GM18951 (cell line): ENCODE results near the gene ADGRG6.

ENCODE experiments used
- POLR2A ChIP-seq: IDR thresholded peaks from 4 replicates; pipeline ENCODE4 v1.6.1; 2011; ENCODE audit warnings: mild to moderate bottlenecking; ENCODE audit not compliant: insufficient read length, insufficient read depth; ENCODE audit errors: extremely low read depth
- in situ Hi-C: fragments of 300-500 bp; cut with MboI; formaldehyde crosslinking; loops from one replicate; pipeline ENCODE4 v1.12.0; 2022; ENCODE audit warnings: low sequenced_read_pairs, mixed read lengths, inconsistent platforms; ENCODE audit not compliant: unreplicated experiment

ADGRG6 gene

GRCh38 chr6:142455957-142456589, 154.3 kb downstream of the ADGRG6 start:
- in situ Hi-C loops, result loop anchor here (25.0 kb wide), 1 partner anchor 1556 kb away; the partner anchor contains the start of gene PLAGL1

GRCh38 chr6:142457638-142458406, 156.0 kb downstream of the ADGRG6 start:
- TF ChIP-seq POLR2A, result no peak
- in situ Hi-C loops, result loop anchor here (25.0 kb wide), 1 partner anchor 1554 kb away; the partner anchor contains the start of gene PLAGL1

More at GRCh38 chr6:142455957-142456589, 154.3 kb downstream of the ADGRG6 start:
- TF ChIP-seq POLR2A, result no peak

GRCh38 chr6:142458836-142459235, 157.0 kb downstream of the ADGRG6 start:
- TF ChIP-seq POLR2A, result no peak
- in situ Hi-C loops, result loop anchor here (25.0 kb wide), 1 partner anchor 1553 kb away; the partner anchor contains the start of gene PLAGL1

- no peak for TF ChIP-seq POLR2A
- in situ Hi-C loops, result loop anchor here (25.0 kb wide), 1 partner anchor 1553 kb away; the partner anchor contains the start of gene PLAGL1
These were observed 157.5 kb downstream of the ADGRG6 start for GRCh38 chr6:142459271-142459670.

GRCh38 chr6:142462260-142462659, 160.5 kb downstream of the ADGRG6 start:
- TF ChIP-seq POLR2A, result no peak
- in situ Hi-C loops, result loop anchor here (25.0 kb wide), 1 partner anchor 1550 kb away; the partner anchor contains the start of gene PLAGL1

GRCh38 chr6:142463988-142464387, 162.2 kb downstream of the ADGRG6 start:
- no peak for TF ChIP-seq POLR2A
- in situ Hi-C loops, result loop anchor here (25.0 kb wide), 1 partner anchor 1548 kb away; the partner anchor contains the start of gene PLAGL1

GRCh38 chr6:142469220-142469619, 167.4 kb downstream of the ADGRG6 start:
- no peak for TF ChIP-seq POLR2A
- in situ Hi-C loops, result loop anchor here (25.0 kb wide), 1 partner anchor 1543 kb away; the partner anchor contains the start of gene PLAGL1

- in situ Hi-C loops, result loop anchor here (25.0 kb wide), 1 partner anchor 1542 kb away; the partner anchor contains the start of gene PLAGL1
- TF ChIP-seq POLR2A, result no peak
These were observed 168.6 kb downstream of the ADGRG6 start for GRCh38 chr6:142470421-142470820.

- no peak for TF ChIP-seq POLR2A
- in situ Hi-C loops, result loop anchor here (25.0 kb wide), 1 partner anchor 1538 kb away; the partner anchor contains the start of gene PLAGL1
These were observed 172.9 kb downstream of the ADGRG6 start for GRCh38 chr6:142474531-142475289.

- no peak for TF ChIP-seq POLR2A
- in situ Hi-C loops, result no loop called here
These were observed 174.6 kb downstream of the ADGRG6 start for GRCh38 chr6:142476452-142476851.

GRCh38 chr6:142478117-142478516, 176.3 kb downstream of the ADGRG6 start:
- TF ChIP-seq POLR2A, result no peak
- in situ Hi-C loops, result no loop called here

- in situ Hi-C loops, result no loop called here
- no peak for TF ChIP-seq POLR2A
These were observed 179.7 kb downstream of the ADGRG6 start for GRCh38 chr6:142481466-142481865.

GRCh38 chr6:142482249-142482648, 180.4 kb downstream of the ADGRG6 start:
- TF ChIP-seq POLR2A, result no peak
- in situ Hi-C loops, result no loop called here
